PFSK-1 (cell line): ENCODE data around the gene ATG16L2.

Source experiments
- FOXP2 ChIP-seq: optimal IDR thresholded peaks from 2 replicates; pipeline ENCODE3; 2011; ENCODE audit warnings: borderline replicate concordance, control low read depth, inconsistent platforms; ENCODE audit not compliant: insufficient read depth; ENCODE audit errors: extremely low read length, extremely low read depth
- TAF1 ChIP-seq: IDR thresholded peaks from 2 replicates; pipeline ENCODE4 v1.6.1; 2012; ENCODE audit warnings: low read length, control low read depth, borderline replicate concordance; ENCODE audit not compliant: insufficient read depth

- TF ChIP-seq FOXP2: no peak
- no peak for TF ChIP-seq TAF1
These were observed 21.2 kb upstream of the ATG16L2 start for GRCh38 chr11:72793076-72793424.
